K562 (cell line): ENCODE results near the gene MAGI1. TPM values are rescaled to one million over a fixed set of nuclear protein-coding genes. Genes with fewer than 3 reads are reported as not detected.
A peak's percentile ranks its signal among the peaks of the same experiment; 100 is the strongest.

Source experiments
- ATAC-seq: fragments of 200-7000 bp; cut with Tn5 transposase; 3 replicates; pipeline ENCODE4 v1.9.1; 2020; ENCODE audit warnings: moderate library complexity
- BruUV-seq: library from RNA; stranded (reverse); fragments of 400-500 nt; replicated peaks from 2 replicates; lab custom pipeline; 2021; lab: Mats Ljungman, UMichigan
- CTCF ChIA-PET: fragments of 300-600 bp; formaldehyde crosslinking; extraction: SDS; loops from one replicate; lab custom pipeline; 2021; ENCODE audit warnings: low intra/inter-chr PET ratio; lab: Yijun Ruan, JAX
- POLR2A ChIA-PET: fragments of 300-600, 350-650 bp; sonication (Branson Sonifier 250); formaldehyde crosslinking; extraction: SDS; loops from one replicate; lab custom pipeline; 2021; ENCODE audit warnings: antibody characterized with exemption, inconsistent platforms; lab: Yijun Ruan, JAX
- DNase-seq, 4 experiments: peaks; one replicate each; pipeline versions ENCODE4 v3.0.0 to v3.0.0-alpha.2; 2011 to 2018; ENCODE audit warnings: low spot score in 3 of 4, mixed read lengths in 3 of 4; ENCODE audit errors: extremely low read depth in 1 of 4
- FAIRE-seq: peaks from 2 replicates; lab custom pipeline; 2011; peaks lifted over from hg19 to GRCh38; lab: Jason Lieb, UNC
- H2AFZ ChIP-seq: 2 replicates; pipeline ENCODE4 v1.6.0; 2011; ENCODE audit warnings: low read depth, low read length, control low read depth, inconsistent platforms
- H3K27ac ChIP-seq: fragments of 200-600 bp; 3 replicates; pipeline ENCODE4 v1.8.0; 2011; ENCODE audit warnings: low read depth, mild to moderate bottlenecking, control low read depth, inconsistent platforms, low read length, moderate library complexity, mixed read lengths; ENCODE audit errors: extremely low read depth
- H3K27me3 ChIP-seq, 2 experiments: fragments of 300-600 bp in 1 of 2; 2 replicates in 1 of 2; 3 replicates in 1 of 2; pipeline versions ENCODE4 v1.6.0 to v1.8.0; 2011; ENCODE audit warnings: inconsistent platforms in 2 of 2, low read length in 2 of 2, mild to moderate bottlenecking in 1 of 2, mixed read lengths in 1 of 2, moderate library complexity in 1 of 2; ENCODE audit not compliant: control insufficient read depth in 2 of 2, insufficient read depth in 2 of 2
- H3K36me3 ChIP-seq: fragments of 300-600 bp; 3 replicates; pipeline ENCODE4 v1.8.0; 2011; ENCODE audit warnings: mild to moderate bottlenecking, low read length, inconsistent platforms; ENCODE audit not compliant: control insufficient read depth, insufficient read depth
- H3K4me1 ChIP-seq, 2 experiments: fragments of 200-600 bp in 1 of 2; replicated peaks in 1 of 2; 2 replicates in 1 of 2; 3 replicates in 1 of 2; pipeline versions ENCODE4 v1.5.1 to v1.8.0; 2011; ENCODE audit warnings: inconsistent platforms in 2 of 2, low read length in 2 of 2, mild to moderate bottlenecking in 1 of 2, mixed read lengths in 1 of 2, moderate library complexity in 1 of 2; ENCODE audit not compliant: control insufficient read depth in 2 of 2, insufficient read depth in 2 of 2
- H3K4me2 ChIP-seq: 2 replicates; pipeline ENCODE4 v1.6.1; 2011; ENCODE audit warnings: low read length, control low read depth, inconsistent platforms, mixed read lengths; ENCODE audit not compliant: insufficient read depth
- H3K4me3 ChIP-seq: fragments of 200-600 bp; sonication (generic), shearing (Covaris generic); 2 replicates; pipeline ENCODE4 v1.5.1; 2016; ENCODE audit warnings: control low read depth, inconsistent platforms
- H3K79me2 ChIP-seq: fragments of 200-600 bp; 3 replicates; pipeline ENCODE4 v1.8.0; 2011; ENCODE audit warnings: low read length, inconsistent platforms; ENCODE audit not compliant: control insufficient read depth, insufficient read depth
- H3K9ac ChIP-seq, 2 experiments: 2 replicates each; pipeline versions ENCODE4 v1.6.0 to v1.6.1; 2011; ENCODE audit warnings: low read depth in 2 of 2, low read length in 2 of 2, control low read depth in 1 of 2, inconsistent platforms in 1 of 2, mild to moderate bottlenecking in 1 of 2, mixed read lengths in 1 of 2; ENCODE audit not compliant: insufficient read depth in 1 of 2
- H3K9me1 ChIP-seq: one replicate; pipeline ENCODE4 v1.6.0; 2011; ENCODE audit warnings: inconsistent platforms, mild to moderate bottlenecking, low read length, moderate library complexity; ENCODE audit not compliant: control insufficient read depth, insufficient read depth
- H3K9me3 ChIP-seq: replicated peaks from 2 replicates; pipeline ENCODE4 v1.5.1; 2011; ENCODE audit warnings: low read depth, low read length, inconsistent platforms; ENCODE audit not compliant: control insufficient read depth, insufficient read depth
- H4K20me1 ChIP-seq: replicated peaks from 2 replicates; pipeline ENCODE4 v1.6.1; 2011; ENCODE audit warnings: low read length, inconsistent platforms, mixed read lengths; ENCODE audit not compliant: control insufficient read depth, insufficient read depth
- CBFA2T2 ChIP-seq: fragments of 450-650 bp; conservative IDR thresholded peaks from 2 replicates; pipeline ENCODE4 v1.6.1; 2017; ENCODE audit warnings: mild to moderate bottlenecking
- L3MBTL2 ChIP-seq: fragments of 450-650 bp; IDR thresholded peaks from 2 replicates; pipeline ENCODE4 v1.6.1; 2016; ENCODE audit warnings: mild to moderate bottlenecking, moderate library complexity
- NR2C1 ChIP-seq, 2 experiments: fragments of 450-650 bp; IDR thresholded peaks; 2 replicates each; pipeline ENCODE4 v1.6.1; 2017; ENCODE audit warnings: mild to moderate bottlenecking in 2 of 2, antibody characterized with exemption in 1 of 2, inconsistent platforms in 1 of 2, missing compliant biosample characterization in 1 of 2, missing genetic modification characterization in 1 of 2
- PBX2 ChIP-seq, 2 experiments: IDR thresholded peaks in 1 of 2; conservative IDR thresholded peaks in 1 of 2; 2 replicates each; pipeline ENCODE4 v1.6.1; 2016; ENCODE audit warnings: low read depth in 2 of 2, mild to moderate bottlenecking in 1 of 2, missing compliant biosample characterization in 1 of 2, missing genetic modification characterization in 1 of 2, moderate library complexity in 1 of 2
- STAT5B ChIP-seq: fragments of 250-450 bp; sonication (Bioruptor Pico); IDR thresholded peaks from 2 replicates; pipeline ENCODE4 v1.8.0; 2021; ENCODE audit warnings: mild to moderate bottlenecking, inconsistent platforms
- TEAD4 ChIP-seq, 2 experiments: sonication (generic) in 1 of 2; formaldehyde crosslinking in 1 of 2; IDR thresholded peaks; 2 replicates each; pipeline versions ENCODE4 v1.6.1 to v1.8.0; 2012 to 2022; ENCODE audit warnings: borderline replicate concordance in 1 of 2, inconsistent platforms in 1 of 2, low read length in 1 of 2, mild to moderate bottlenecking in 1 of 2, missing genetic modification reagents in 1 of 2
- TFE3 ChIP-seq: fragments of 450-650 bp; formaldehyde crosslinking; IDR thresholded peaks from 2 replicates; pipeline ENCODE4 v1.4.0; 2020; ENCODE audit warnings: mild to moderate bottlenecking, mixed read lengths
- TOE1 ChIP-seq, 2 experiments: fragments of 450-650 bp in 1 of 2; sonication (generic) in 1 of 2; formaldehyde crosslinking in 1 of 2; IDR thresholded peaks; 2 replicates each; pipeline versions ENCODE4 v1.7.1 to v1.8.0; 2016 to 2022; ENCODE audit warnings: borderline replicate concordance in 2 of 2, mild to moderate bottlenecking in 2 of 2, antibody characterized with exemption in 1 of 2, inconsistent platforms in 1 of 2, low read depth in 1 of 2, missing genetic modification reagents in 1 of 2, moderate library complexity in 1 of 2
- ZNF133 ChIP-seq: fragments of 250-450 bp; sonication (Bioruptor Pico); IDR thresholded peaks from 2 replicates; pipeline ENCODE4 v1.4.0; 2020; ENCODE audit warnings: mild to moderate bottlenecking
- ZNF140 ChIP-seq: fragments of 250-450 bp; sonication (Bioruptor Pico); IDR thresholded peaks from 2 replicates; pipeline ENCODE4 v1.8.0; 2021; ENCODE audit warnings: moderate library complexity, mild to moderate bottlenecking, inconsistent platforms
- WGBS: fragments of 100-300 bp; shearing (Covaris generic); methylation state at CpG from one replicate; pipeline ENCODE4 v1.1.6; 2016; ENCODE audit warnings: low coverage, mixed read lengths; ENCODE audit not compliant: insufficient coverage; ENCODE audit errors: missing lambda C conversion rate; 5-methylcytosine and 5-hydroxymethylcytosine counted together
- in situ Hi-C: fragments of 300-500 bp; cut with MboI; formaldehyde crosslinking; loops from 4 replicates; pipeline ENCODE4 v1.15.0; 2018; ENCODE audit warnings: inconsistent platforms, mixed read lengths
- intact Hi-C: fragments of 100-400 bp; cut with micrococcal nuclease; formaldehyde crosslinking; loops from 2 replicates; pipeline ENCODE4 v1.14.2; 2022
- polyA plus RNA-seq, 8 experiments: library from polyadenylated mRNA; depleted of rRNA in 4 of 8; stranded (reverse) in 5 of 8; unstranded in 3 of 8; fragments of >200 nt; fragmentation: Nextera tagmentation in 2 of 8; fragmentation: Illumina TruSeq in 1 of 8; extraction: Ambion mirVana in 2 of 8; extraction: Trizol in 1 of 8; gene quantifications; 2 replicates each; pipeline versions ENCODE4 v1.2.1 to v1.2.3, GENCODE V29; 2011 to 2014; ENCODE audit warnings: inconsistent platforms in 1 of 8, missing spikeins in 1 of 8
- total RNA-seq, 7 experiments: library from RNA; depleted of rRNA in 6 of 7; stranded (reverse); fragments of >200 nt in 6 of 7; fragmentation: Illumina TruSeq in 2 of 7; extraction: Trizol in 2 of 7; gene quantifications; 2 replicates each; pipeline versions ENCODE4 v1.2.1 to v1.2.3, GENCODE V29; 2011 to 2021; ENCODE audit warnings: low replicate concordance in 1 of 7
- TF ChIP-seq, protein P1 (sequence below): sonication (generic); formaldehyde crosslinking; IDR thresholded peaks from 2 replicates; pipeline ENCODE4 v1.9.0; 2022; ENCODE audit warnings: mild to moderate bottlenecking, missing genetic modification reagents
- TF ChIP-seq, protein P2 (sequence below), 2 experiments: fragments of 450-650 bp; IDR thresholded peaks; 2 replicates each; pipeline ENCODE4 v1.6.1; 2016

MAGI1 gene
- total and polyA plus RNA-seq, 9 of the 15 experiments (the other 6 are each of a cell fraction or from before 2014, with no cell fraction given): 7.8 to 59.4 (median 43.2) TPM

GRCh38 chr3:65532749-65533148 is 506.0 kb downstream of the MAGI1 start:
- Histone ChIP-seq H3K4me1 (peaks cover 0 to 34% of the 10 kb centered on the region in 2 experiments; a peak in 3 of 5 replicates), H3K79me2 (peaks cover 82% of the 10 kb centered on the region), H3K9me1 (no peaks in the 10 kb centered on the region), H4K20me1 (no peaks in the 10 kb centered on the region), H2AFZ (peak overlapping the region; percentile 79), H3K4me3 (peak overlapping the region; percentile 26; the same call in 1 of the 2 replicates), H3K4me2 (peak overlapping the region; percentile 77), H3K36me3 (peaks cover 6% of the 10 kb centered on the region; the same call in 1 of the 3 replicates), H3K9me3 (no peaks in the 10 kb centered on the region), H3K27me3 (no peaks in the 10 kb centered on the region), H3K9ac (no peak overlapping the region; a peak in 1 of 4 replicates), H3K27ac (peak overlapping the region; percentile 42)
- intact Hi-C loops: loop anchor here (2.0 kb wide), 1 partner anchor 32 kb away; no protein-coding TSS in a partner anchor
- in situ Hi-C loops: no loop called here
- ChIA-PET POLR2A (interaction anchor here (0.6 to 1.4 kb wide), 4 partner anchors 9 to 147 kb away, joined by 3 to 4 read pairs (median 3); no protein-coding TSS in a partner anchor), CTCF (no interaction called here)
- 0% methylated on average over 6 of the region's 6 CpGs for WGBS
- ATAC-seq: peak; percentile 38
- DNase-seq: peak in 3 of 4 experiments; percentile 14 to 37 (median 16)
- BruUV-seq: no TSS peak
- FAIRE-seq: peak; percentile 58
- TF ChIP-seq, protein P1, sequence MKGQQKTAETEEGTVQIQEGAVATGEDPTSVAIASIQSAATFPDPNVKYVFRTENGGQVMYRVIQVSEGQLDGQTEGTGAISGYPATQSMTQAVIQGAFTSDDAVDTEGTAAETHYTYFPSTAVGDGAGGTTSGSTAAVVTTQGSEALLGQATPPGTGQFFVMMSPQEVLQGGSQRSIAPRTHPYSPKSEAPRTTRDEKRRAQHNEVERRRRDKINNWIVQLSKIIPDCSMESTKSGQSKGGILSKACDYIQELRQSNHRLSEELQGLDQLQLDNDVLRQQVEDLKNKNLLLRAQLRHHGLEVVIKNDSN (CRISPR knock-in tag): peak; percentile 73
- TF ChIP-seq STAT5B (CRISPR knock-in tag): no peak
- TF ChIP-seq TFE3 (CRISPR knock-in tag): peak; percentile 97
- TF ChIP-seq PBX2 (CRISPR knock-in tag; IDR thresholded peaks at IDR 0.05; ENCODE audit: low read depth): no peak
- no peak for TF ChIP-seq PBX2 (tag; conservative IDR thresholded peaks at IDR 0.05; ENCODE audit: low read depth)
- TF ChIP-seq, protein P2, sequence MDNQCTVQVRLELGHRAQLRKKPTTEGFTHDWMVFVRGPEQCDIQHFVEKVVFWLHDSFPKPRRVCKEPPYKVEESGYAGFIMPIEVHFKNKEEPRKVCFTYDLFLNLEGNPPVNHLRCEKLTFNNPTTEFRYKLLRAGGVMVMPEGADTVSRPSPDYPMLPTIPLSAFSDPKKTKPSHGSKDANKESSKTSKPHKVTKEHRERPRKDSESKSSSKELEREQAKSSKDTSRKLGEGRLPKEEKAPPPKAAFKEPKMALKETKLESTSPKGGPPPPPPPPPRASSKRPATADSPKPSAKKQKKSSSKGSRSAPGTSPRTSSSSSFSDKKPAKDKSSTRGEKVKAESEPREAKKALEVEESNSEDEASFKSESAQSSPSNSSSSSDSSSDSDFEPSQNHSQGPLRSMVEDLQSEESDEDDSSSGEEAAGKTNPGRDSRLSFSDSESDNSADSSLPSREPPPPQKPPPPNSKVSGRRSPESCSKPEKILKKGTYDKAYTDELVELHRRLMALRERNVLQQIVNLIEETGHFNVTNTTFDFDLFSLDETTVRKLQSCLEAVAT (IDR thresholded peaks at IDR 0.05): no peak
- TF ChIP-seq NR2C1 (IDR thresholded peaks at IDR 0.05): no peak
- TF ChIP-seq NR2C1 (tag; IDR thresholded peaks at IDR 0.05): no peak
- TF ChIP-seq CBFA2T2: peak; percentile 68
- no peak for TF ChIP-seq ZNF140 (CRISPR knock-in tag)
- no peak for TF ChIP-seq ZNF133
- 0 out of 2 replicates have a peak, but pooled peaks have one; percentile 34 for TF ChIP-seq L3MBTL2
- TF ChIP-seq TEAD4 (IDR thresholded peaks at IDR 0.05; ENCODE audit: low read length): 0 out of 2 replicates have a peak, but pooled peaks have one; percentile 15
- no peak for TF ChIP-seq TEAD4 (CRISPR knock-in tag; IDR thresholded peaks at IDR 0.05; ENCODE audit: borderline replicate concordance)
- TF ChIP-seq TOE1 (IDR thresholded peaks at IDR 0.05; ENCODE audit: borderline replicate concordance): peak; percentile 90
- TF ChIP-seq TOE1 (CRISPR knock-in tag; IDR thresholded peaks at IDR 0.05; ENCODE audit: borderline replicate concordance, low read depth): no peak
